KOPT-K1 (cell line): ENCODE measurements around the gene TMA16.

Experiments
- H3K27ac ChIP-seq: fragments of 200-600 bp; sonication (generic); 2 replicates; pipeline ENCODE4 v1.5.1; 2016; ENCODE audit warnings: antibody characterized with exemption, mild to moderate bottlenecking, low read depth, low read length; ENCODE audit not compliant: poor library complexity, severe bottlenecking
- H3K36me3 ChIP-seq: fragments of 200-600 bp; sonication (generic); 2 replicates; pipeline ENCODE4 v1.5.1; 2017; ENCODE audit warnings: antibody characterized with exemption, mild to moderate bottlenecking, low read length, moderate library complexity; ENCODE audit not compliant: insufficient read depth
- H3K9me3 ChIP-seq: fragments of 200-600 bp; sonication (generic); 2 replicates; pipeline ENCODE4 v1.5.1; 2017; ENCODE audit warnings: antibody characterized with exemption, low read length, mild to moderate bottlenecking; ENCODE audit not compliant: insufficient read depth, poor library complexity, severe bottlenecking

The TMA16 gene

DNA sequence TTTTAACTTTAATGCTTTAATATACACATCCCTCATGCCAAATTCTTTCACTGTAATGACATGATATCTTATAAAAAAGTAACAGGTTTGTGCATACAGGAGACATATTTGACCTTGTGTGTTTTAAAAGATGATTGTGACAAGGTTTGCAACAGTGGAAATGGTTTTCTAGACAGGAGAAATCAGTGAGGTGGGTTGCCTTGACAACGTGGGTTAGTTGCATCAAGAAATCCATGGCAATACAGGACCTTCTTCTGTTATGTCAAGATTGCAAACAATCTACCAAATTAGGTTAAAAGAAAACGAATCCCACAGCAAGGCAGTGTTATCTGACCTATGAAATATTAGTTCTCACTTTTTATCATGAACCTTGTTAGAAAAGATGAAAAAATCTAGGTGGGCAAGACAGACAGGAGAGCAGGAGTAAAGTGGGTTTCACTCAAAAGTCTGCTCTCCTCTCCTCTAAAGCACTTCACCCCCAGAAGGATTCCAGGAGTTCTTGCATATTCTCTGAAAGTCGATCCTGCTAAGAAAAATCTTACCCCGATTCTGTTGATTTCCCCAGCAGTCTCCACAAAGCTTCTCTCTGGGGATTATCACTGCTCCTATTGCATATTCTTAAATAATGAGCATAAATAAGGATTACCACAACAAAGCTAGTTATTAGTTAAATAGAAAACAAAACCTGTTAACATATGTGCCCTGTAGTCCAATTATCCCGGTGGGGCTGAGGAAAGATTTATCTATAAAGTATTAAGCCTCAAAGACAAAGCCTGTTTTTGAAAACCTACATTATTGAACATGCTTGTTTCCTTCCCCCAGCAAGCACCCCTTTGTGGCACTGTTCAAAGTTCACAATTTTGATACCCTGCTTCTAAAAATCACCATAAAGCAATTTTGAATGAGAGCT lies 71.0 kb downstream of the TMA16 start:
- Histone ChIP-seq H3K27ac (no peak overlapping the region), H3K36me3 (no peaks in the 10 kb centered on the region), H3K9me3 (no peaks in the 10 kb centered on the region)

DNA sequence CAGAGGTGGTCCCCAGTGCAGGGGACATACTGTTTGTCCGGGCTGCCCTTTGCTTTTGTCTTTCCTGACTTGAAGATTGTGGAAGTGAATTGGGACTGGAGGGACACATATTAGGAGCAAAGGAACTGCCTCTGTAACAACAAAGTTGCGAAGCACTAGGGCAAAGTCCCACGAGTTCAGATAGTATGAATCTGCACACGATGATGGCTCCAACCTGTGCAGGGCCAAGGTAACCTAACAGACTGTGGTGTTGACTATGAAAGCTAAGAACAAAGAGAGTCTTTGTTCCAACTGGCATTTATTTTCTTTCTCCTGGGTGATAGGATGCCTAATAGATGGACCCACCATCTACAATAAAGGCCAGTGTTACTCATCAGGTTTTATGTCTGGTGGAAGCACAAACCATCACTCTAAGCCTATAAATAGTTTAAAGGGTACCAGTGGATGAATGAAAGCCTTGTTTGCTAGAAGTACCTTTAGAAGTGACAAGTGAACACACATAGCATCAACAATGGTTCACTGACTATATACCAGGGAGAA lies 71.8 kb downstream of the TMA16 start:
- Histone ChIP-seq H3K27ac (no peak overlapping the region), H3K36me3 (no peaks in the 10 kb centered on the region), H3K9me3 (no peaks in the 10 kb centered on the region)

DNA sequence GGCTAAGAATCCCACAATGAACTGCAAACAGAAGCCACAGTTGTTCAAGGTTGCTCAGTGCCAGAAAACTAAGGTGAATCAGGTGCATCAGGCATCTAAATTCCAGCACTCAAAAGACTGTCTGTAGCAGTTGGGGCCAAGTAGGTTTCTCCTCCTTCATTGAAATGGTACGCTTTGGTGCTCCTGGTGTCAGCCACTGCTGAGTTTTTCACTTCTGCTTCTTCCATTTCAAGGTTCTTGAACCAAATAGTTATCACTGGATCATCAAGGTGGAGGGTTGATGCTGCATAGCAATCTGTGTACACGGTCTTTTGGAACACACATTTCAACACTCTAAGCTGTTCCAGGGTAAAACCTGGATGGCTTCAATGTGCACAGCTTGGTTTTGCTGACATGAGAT lies 74.4 kb downstream of the TMA16 start:
- no peak overlapping the region for H3K27ac ChIP-seq
- no peaks in the 10 kb centered on the region for H3K36me3 ChIP-seq
- no peaks in the 10 kb centered on the region for H3K9me3 ChIP-seq
